ENCODE results near the gene DCHS2. TPM values are rescaled to one million over a fixed set of nuclear protein-coding genes. Genes with fewer than 3 reads are reported as not detected.

DCHS2 gene, protein sequence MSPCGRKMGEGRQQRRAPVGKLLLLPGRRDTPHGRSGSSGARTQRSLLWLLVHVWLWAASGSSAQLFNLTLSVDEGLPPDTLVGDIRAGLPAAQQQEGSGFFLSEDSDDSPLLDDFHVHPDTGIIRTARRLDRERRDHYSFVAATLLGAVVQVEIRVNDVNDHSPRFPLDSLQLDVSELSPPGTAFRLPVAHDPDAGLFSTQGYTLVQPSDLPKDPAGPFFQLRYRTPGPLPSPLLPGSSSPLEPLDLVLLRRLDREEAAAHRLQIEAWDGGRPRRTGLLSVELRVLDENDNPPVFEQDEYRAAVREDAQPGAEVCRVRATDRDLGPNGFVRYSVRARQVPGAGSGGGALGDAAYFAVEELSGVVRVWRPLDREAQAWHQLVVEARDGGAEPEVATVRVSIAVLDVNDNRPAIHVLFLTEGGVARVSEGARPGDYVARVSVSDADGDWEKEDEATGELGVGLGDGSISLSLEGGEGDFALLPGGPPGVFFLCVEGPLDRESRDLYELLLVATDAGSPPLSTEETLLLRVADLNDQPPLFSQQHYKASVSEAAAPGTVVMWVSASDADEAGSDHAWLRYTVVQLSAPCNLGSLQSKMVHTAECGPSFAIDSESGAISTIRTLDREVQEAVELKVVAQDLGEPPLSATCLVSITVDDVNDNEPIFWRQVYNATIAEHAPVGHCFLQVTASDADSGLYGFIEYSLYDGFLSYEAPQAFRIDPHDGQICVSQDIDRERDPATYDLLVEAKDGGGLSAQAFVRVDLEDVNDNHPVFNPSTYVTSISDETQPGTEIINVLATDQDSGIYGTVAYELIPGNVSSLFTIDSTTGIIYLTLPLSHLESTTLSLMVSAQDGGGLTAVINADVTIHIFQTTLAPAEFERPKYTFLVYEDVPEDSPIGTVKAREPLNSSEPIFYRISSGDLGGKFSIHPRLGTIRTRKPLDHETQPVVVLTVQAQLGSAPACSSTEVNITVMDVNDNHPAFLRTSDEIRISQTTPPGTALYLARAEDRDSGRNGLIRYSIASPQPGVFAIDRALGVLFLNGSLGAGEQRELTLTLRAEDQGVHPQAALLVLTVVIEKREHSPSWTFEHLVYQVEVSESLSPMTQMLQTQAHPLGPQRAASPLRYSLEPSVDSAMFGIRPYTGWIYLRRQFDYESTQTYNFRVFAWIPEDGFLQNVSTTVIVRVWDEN (N-terminal part only)
- 0.55 and 1.0 TPM in 2 replicates for total RNA-seq (2014; rRNA removed; shearing (Covaris generic))

DNA sequence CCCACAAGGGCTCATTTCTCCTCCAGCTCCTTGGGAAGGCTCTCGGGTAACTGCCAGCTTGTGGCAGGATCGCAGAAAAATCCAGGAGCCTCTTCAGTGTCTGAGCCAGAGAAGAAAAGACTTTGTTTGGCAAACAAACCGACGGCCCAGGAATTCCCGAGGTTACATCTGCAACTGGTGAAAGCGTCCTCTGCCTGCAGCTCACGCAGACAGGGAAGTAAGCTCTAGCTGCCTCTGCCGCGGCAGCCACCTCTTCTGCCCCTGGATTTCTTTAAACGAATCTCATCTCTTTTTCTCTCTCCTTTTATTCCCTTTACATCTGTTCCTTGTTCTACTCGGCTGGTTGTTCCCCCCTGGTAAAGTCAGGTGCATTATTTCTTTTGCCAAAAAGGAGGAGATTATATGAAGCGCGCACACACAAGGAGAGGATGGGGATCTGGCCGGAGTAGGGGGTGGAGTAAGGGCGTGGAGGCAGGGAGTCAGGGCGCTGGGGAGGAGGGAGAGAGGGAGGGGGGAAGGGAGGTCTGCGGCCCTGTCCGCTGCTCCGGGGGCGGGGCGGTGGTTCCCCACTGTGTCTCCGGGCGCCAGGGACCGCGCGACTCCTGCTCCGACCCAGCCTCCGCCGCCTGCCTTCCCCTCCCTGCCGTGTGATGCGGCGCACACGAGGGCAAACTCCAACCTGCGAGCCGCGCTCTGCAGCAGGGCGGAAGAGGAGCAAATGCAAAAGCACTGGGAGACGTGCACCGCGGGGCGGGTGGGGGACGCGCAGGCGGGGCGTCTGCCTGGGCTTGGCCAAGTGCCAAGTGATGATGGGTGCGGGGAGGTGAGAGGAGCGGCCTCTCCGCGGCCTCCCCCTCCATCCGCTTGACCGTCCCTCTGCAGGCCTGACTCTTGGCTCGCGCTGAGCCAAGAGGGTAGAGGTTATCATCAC lies at the start of gene DCHS2:
Gene DCHS2, minus strand, starts transcription at position 459 of the 931 bp plus-strand sequence. Its CDS starts 444 bp downstream, at position 15.
- peaks cover 50% of the 10 kb centered on the region for H3K27me3 ChIP-seq (ENCODE audit: control insufficient read depth, insufficient read depth, low read length)
- peak within 1 kb of the TSS; percentile 48 for H3K4me3 ChIP-seq (ENCODE audit: insufficient read depth, low read depth, low read length)
- H3K36me3 ChIP-seq (replicated peaks; ENCODE audit: control insufficient read depth, insufficient read depth, low read length): no peaks in the 10 kb centered on the region
- peak; percentile 84 for DNase-seq

DNA sequence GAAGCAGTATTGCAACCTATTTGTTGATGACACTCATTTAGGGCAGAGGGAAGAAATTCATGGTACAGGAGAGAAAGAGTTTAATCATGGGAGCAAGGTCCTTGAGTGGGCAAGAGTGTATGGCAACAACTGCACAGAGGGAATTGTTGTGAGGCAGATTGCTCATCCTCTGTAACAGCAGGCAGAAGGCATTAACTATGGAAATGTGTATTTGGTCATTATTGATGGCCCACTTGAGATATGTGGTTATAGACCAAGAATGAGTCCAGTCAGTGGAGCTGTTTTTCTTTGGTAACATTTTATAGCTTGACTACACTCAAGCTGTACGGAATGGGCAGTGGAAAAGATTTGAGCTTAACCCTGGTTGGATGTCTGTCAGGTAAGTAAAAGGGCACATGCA lies 42.7 kb upstream of the DCHS2 start:
- H3K27me3 ChIP-seq (ENCODE audit: control insufficient read depth, insufficient read depth, low read length): no peaks in the 10 kb centered on the region
- H3K36me3 ChIP-seq (replicated peaks; ENCODE audit: control insufficient read depth, insufficient read depth, low read length): peaks cover 10% of the 10 kb centered on the region
- no peak overlapping the region for H3K4me3 ChIP-seq (ENCODE audit: insufficient read depth, low read depth, low read length)
- no peak for DNase-seq

DNA sequence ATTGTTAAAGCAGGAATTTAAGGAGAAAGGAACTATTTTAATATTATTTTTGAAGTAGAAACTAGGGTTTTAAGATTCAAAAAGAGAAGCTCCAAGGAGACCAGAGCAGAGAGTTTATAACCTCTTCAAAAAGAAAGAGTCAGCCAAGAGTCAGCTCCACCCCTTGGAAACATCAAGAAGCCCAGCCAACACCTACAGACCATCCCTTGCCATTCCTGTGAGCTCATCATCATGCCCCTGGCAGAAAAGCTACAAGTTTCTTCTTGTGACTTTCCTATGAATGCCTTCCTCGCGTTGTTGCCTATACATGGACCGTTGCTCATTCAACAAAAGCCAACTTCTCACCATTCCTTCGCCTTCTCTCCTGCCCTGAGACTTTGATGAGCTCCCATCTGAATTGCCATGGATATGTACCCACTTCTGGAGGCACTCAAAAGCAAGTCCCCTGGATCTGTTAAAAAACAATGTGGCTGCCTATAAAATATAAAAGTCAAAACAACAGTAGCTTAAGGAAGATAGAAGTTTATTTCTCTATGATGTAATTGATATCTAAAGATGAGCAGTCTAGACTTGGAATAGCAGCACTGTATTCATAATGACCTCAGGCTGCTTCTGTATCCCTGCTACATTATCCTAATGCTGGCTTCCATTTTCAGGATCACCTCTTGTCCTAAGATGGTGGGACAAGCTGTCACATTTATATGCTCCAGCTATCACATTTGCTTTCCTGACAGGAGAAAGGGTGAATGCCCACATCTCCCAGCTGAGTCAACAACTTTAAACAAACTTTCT lies 38.3 kb upstream of the DCHS2 start:
- no peak for DNase-seq
- Histone ChIP-seq H3K27me3 (ENCODE audit: control insufficient read depth, insufficient read depth, low read length) (no peaks in the 10 kb centered on the region), H3K36me3 (replicated peaks; ENCODE audit: control insufficient read depth, insufficient read depth, low read length) (no peaks in the 10 kb centered on the region), H3K4me3 (ENCODE audit: insufficient read depth, low read depth, low read length) (no peak overlapping the region)

DNA sequence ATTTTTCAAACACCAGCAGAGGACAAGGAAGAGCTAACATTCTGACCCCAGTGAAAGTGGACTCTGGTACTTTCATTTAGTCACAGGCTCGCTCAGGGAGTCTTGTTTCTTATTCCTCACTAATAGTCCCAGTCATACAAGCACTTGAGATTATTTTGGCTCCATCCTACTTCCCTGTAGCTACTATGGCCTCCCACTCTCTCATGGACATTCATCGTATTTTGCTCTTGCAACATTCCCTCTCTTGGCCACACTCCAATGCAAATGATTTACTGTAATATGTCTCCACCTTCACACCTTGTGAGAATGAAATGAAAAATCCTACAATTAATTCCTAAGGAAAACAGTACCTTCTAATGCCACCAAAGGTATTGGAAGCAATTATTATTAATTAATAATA lies 37.3 kb upstream of the DCHS2 start:
- no peak for DNase-seq
- H3K36me3 ChIP-seq (replicated peaks; ENCODE audit: control insufficient read depth, insufficient read depth, low read length): no peaks in the 10 kb centered on the region
- H3K4me3 ChIP-seq (ENCODE audit: insufficient read depth, low read depth, low read length): no peak overlapping the region
- no peaks in the 10 kb centered on the region for H3K27me3 ChIP-seq (ENCODE audit: control insufficient read depth, insufficient read depth, low read length)

DNA sequence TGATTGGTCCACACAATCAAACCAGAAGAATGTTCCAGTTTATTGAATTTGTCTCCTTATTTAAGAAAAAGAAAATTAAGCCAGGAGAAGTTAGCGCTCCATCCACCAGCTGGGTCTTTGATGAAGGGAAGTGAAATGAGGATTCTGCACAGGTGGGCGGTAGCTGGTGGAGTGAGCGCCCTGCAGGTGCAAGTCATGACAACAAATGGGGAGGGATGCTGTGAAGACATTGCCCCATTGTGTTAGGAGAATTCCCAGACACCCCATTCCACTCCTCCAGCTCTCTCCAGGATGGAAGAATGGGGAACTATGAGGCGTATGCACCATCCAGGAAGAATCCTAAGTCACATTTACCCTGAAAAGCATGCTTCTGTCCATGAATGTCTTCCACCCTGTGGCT lies 35.7 kb upstream of the DCHS2 start:
- H3K36me3 ChIP-seq (replicated peaks; ENCODE audit: control insufficient read depth, insufficient read depth, low read length): no peaks in the 10 kb centered on the region
- DNase-seq: peak; percentile 15
- H3K4me3 ChIP-seq (ENCODE audit: insufficient read depth, low read depth, low read length): no peak overlapping the region
- H3K27me3 ChIP-seq (ENCODE audit: control insufficient read depth, insufficient read depth, low read length): no peaks in the 10 kb centered on the region

DNA sequence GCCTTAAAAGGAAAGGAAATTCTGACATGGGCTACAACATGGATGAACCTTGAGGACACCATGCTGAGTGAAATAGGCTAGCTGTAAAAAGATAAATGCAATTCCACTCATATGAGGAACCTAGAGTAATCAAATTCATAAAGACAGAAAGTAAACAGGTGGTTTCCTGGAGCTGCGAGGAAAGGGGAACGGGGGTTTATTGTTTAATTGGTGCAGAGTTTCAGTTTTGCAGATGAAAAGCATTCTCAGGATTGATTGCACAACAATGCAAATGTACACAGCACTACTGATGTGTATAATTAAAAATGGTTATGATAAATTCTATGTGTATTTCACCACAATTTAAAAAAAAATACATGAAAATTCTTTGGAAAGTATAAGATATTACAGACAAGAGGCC lies 34.6 kb upstream of the DCHS2 start:
- H3K36me3 ChIP-seq (replicated peaks; ENCODE audit: control insufficient read depth, insufficient read depth, low read length): no peaks in the 10 kb centered on the region
- DNase-seq: no peak
- no peak overlapping the region for H3K4me3 ChIP-seq (ENCODE audit: insufficient read depth, low read depth, low read length)
- H3K27me3 ChIP-seq (ENCODE audit: control insufficient read depth, insufficient read depth, low read length): no peaks in the 10 kb centered on the region

DNA sequence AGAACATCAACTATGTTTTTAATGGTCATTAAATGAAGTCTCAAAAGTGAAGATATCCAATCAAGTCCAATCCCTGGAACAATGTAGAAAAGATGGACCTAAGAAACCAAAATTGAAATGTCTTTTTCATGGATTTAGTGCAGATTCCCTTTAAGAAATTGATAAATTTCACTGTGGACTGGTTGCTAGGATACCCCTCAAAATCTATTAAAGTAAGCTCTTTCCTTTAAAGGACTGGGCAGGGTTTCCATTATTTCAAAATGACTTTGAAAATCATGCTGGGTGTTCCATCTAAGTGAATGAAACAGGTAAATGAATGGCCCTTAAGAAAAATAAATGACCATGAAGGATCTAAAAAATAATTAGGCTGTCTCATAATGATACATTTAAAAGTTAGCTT lies 30.0 kb upstream of the DCHS2 start:
- Histone ChIP-seq H3K27me3 (ENCODE audit: control insufficient read depth, insufficient read depth, low read length) (no peaks in the 10 kb centered on the region), H3K4me3 (ENCODE audit: insufficient read depth, low read depth, low read length) (no peak overlapping the region), H3K36me3 (replicated peaks; ENCODE audit: control insufficient read depth, insufficient read depth, low read length) (no peaks in the 10 kb centered on the region)
- DNase-seq: no peak

DNA sequence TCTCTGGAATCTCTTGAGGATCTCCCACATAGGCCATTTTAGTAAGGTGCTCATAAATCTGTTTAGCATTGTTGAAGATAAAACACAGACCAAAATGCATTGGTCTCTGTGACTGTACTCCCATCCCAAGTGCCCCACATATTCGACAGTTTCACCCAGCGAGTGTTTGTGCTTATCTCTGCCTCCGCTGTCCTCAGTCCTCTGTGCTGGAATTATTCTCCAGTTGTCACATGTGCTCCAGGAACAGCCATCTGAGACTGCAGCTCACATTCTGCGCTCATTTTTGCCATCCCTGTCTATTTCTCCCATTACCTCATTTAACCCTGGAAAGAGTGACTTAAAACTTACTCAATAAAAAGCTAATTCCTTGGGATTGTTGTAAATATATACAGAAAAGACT lies 27.6 kb upstream of the DCHS2 start:
- no peak overlapping the region for H3K4me3 ChIP-seq (ENCODE audit: insufficient read depth, low read depth, low read length)
- H3K36me3 ChIP-seq (replicated peaks; ENCODE audit: control insufficient read depth, insufficient read depth, low read length): no peaks in the 10 kb centered on the region
- no peaks in the 10 kb centered on the region for H3K27me3 ChIP-seq (ENCODE audit: control insufficient read depth, insufficient read depth, low read length)
- no peak for DNase-seq

DNA sequence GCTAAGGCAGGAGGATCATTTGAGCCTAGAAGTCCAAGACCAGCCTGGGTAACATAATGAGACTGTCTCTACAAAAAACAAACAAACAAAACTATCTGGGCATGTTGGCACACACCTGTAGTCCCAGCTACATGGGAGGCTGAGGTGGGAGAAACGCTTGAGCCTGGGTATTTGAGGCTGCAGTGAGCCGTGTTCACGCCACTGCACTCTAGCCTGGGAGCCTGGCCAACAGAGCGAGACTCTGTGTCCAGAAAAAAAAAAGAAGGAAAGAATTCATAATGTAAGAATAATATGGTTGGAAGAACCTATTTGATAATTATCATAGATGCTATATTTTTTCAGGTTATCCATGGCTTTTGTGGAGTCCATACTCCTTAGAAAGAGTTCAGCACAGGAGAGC lies 26.0 kb upstream of the DCHS2 start:
- H3K27me3 ChIP-seq (ENCODE audit: control insufficient read depth, insufficient read depth, low read length): no peaks in the 10 kb centered on the region
- no peak for DNase-seq
- H3K36me3 ChIP-seq (replicated peaks; ENCODE audit: control insufficient read depth, insufficient read depth, low read length): no peaks in the 10 kb centered on the region
- no peak overlapping the region for H3K4me3 ChIP-seq (ENCODE audit: insufficient read depth, low read depth, low read length)

DNA sequence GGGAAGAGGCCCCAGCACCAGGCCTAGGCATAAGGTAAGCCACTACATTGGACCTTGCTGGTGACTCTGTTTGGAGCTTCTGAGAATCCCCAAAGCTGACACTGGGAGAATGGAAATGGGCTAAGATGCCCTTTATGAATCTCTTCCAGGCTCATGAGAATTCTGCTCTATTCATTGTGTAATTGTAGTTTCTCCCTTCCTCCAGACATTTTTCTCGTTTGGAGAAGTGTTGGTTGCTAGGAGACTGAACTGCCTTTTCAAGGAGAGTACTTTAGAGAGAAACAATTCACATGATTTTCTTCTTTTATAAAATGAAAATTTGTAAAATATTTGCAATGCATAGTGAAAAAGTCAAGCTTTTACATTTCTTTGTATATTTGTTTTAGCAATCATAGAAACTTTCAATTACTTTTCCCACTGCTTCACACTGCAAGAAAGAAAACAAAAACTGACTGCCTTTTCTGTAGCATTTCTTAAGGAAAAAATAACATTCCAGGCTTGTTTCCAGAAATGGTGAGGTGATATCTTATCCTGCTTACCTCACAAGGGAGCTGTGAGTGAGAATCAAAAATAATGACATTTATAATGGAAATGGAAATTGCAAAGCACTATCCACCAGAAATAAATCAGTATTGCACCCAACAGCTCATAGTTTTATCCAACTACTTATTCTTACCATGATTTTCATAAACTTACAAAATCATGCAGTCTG lies 24.9 kb upstream of the DCHS2 start:
- Histone ChIP-seq H3K4me3 (ENCODE audit: insufficient read depth, low read depth, low read length) (no peak overlapping the region), H3K36me3 (replicated peaks; ENCODE audit: control insufficient read depth, insufficient read depth, low read length) (no peaks in the 10 kb centered on the region), H3K27me3 (ENCODE audit: control insufficient read depth, insufficient read depth, low read length) (no peaks in the 10 kb centered on the region)
- DNase-seq: no peak

DNA sequence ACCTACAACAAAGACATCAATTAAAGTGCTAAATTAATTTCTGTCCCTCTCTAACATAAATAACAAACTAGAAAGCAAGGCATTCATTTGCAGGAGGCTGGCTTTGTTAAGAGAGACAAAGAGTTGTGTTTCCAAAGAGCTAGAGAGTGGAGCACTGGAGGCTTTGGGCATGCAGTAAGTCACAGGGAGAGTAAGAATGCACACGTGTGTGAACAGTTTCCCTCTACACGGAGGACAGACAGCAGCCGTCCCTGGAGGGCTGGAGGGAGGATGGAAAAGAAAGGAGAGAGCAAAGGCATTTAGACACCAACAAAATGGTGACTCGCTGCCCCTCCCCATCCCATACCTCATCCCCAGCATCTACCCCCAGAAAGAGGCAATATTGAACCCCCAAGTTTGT lies 20.4 kb upstream of the DCHS2 start:
- no peaks in the 10 kb centered on the region for H3K27me3 ChIP-seq (ENCODE audit: control insufficient read depth, insufficient read depth, low read length)
- no peak for DNase-seq
- no peak overlapping the region for H3K4me3 ChIP-seq (ENCODE audit: insufficient read depth, low read depth, low read length)
- no peaks in the 10 kb centered on the region for H3K36me3 ChIP-seq (replicated peaks; ENCODE audit: control insufficient read depth, insufficient read depth, low read length)

DNA sequence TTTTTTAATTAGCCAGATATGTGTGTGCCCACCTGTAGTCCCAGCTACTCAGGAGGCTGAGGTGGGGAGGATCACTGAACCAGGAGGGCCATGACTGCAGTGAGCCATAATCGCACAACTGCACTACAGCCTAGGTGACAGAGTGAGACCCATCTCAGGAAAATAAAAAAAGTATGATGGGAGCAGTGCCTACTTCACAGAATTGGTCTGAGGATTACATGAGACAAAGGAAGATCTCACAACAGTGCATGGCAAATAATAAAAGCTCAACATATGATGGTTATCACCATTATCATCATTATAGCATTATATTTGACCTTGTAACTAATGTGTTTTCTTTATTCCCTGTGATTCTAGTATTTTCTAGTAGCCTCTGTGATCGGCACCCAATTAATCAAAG lies 19.9 kb upstream of the DCHS2 start:
- no peak for DNase-seq

DNA sequence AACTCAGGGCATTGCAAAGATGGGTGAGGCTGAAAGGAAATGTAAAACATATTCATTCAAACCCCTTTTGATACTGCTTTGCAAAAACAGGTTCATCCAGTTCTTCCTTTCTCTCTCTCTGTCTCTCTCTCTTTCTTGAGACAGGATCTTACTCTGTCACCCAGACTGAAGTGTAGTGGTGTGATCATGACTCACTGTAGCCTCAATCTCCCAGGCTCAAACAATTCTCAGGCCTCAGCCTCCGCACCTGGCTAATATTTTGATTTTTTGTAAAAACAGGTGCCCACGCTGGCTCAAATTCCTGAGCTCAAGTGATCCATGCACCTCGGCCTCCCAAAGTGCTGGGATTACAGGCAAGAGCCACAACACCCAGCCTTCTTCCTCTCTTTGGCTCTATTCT lies 15.6 kb upstream of the DCHS2 start:
- H3K27me3 ChIP-seq (ENCODE audit: control insufficient read depth, insufficient read depth, low read length): no peaks in the 10 kb centered on the region
- DNase-seq: no peak
- no peak overlapping the region for H3K4me3 ChIP-seq (ENCODE audit: insufficient read depth, low read depth, low read length)
- no peaks in the 10 kb centered on the region for H3K36me3 ChIP-seq (replicated peaks; ENCODE audit: control insufficient read depth, insufficient read depth, low read length)

More for the DNA sequence above, 19.9 kb upstream of the DCHS2 start:
- Histone ChIP-seq H3K27me3 (ENCODE audit: control insufficient read depth, insufficient read depth, low read length) (no peaks in the 10 kb centered on the region), H3K36me3 (replicated peaks; ENCODE audit: control insufficient read depth, insufficient read depth, low read length) (no peaks in the 10 kb centered on the region), H3K4me3 (ENCODE audit: insufficient read depth, low read depth, low read length) (no peak overlapping the region)

Measured in H7 (cell line).